ENCODE results near the gene RAB36. TPM values are rescaled to one million over a fixed set of nuclear protein-coding genes. Genes with fewer than 3 reads are reported as not detected.

RAB36 gene
- total RNA-seq, 3 donors from 2014 or later = 1.3 to 4.8 (median 2.9) TPM

DNA sequence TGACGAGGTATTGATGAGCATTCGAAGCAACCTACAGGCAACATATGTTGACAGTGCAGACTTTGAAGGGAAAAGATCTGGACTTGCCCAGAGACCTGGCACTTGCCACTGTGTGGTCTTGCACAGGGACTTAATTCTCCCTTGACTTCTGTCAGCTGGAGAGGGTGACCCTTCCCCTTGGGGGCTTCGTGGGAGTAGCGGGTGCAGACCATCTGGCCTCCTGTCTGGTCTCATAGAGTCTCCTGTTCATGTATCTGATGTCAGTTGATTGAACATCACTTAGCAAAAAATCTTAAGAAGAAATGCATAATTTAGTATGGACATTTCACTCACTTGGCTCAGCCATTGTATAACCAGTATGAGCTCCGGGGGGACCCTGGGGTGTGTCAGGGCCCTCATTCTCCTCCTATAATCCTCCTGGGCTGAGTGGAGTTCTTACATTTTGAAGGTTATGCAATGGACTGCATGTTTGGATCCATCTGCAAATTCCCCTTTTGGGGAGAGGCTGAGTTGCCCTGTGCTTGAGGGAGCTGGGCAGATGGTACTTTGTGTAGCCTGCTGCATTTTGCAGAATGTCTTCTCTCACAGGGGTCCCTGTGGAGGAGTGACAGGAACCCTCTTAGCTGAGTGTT is 48.0 kb downstream of the RAB36 start:
- no peak for TF ChIP-seq POLR2AphosphoS5 (IDR thresholded peaks at IDR 0.05)
- no peak for TF ChIP-seq POLR2A (IDR thresholded peaks at IDR 0.05)
- TF ChIP-seq, protein P1, sequence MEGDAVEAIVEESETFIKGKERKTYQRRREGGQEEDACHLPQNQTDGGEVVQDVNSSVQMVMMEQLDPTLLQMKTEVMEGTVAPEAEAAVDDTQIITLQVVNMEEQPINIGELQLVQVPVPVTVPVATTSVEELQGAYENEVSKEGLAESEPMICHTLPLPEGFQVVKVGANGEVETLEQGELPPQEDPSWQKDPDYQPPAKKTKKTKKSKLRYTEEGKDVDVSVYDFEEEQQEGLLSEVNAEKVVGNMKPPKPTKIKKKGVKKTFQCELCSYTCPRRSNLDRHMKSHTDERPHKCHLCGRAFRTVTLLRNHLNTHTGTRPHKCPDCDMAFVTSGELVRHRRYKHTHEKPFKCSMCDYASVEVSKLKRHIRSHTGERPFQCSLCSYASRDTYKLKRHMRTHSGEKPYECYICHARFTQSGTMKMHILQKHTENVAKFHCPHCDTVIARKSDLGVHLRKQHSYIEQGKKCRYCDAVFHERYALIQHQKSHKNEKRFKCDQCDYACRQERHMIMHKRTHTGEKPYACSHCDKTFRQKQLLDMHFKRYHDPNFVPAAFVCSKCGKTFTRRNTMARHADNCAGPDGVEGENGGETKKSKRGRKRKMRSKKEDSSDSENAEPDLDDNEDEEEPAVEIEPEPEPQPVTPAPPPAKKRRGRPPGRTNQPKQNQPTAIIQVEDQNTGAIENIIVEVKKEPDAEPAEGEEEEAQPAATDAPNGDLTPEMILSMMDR (IDR thresholded peaks at IDR 0.05) = no peak
- Histone ChIP-seq H3K36me3 (no peaks in the 10 kb centered on the region), H3K27ac (no peak overlapping the region), H3K9me3 (no peaks in the 10 kb centered on the region), H3K4me1 (no peaks in the 10 kb centered on the region), H3K4me3 (no peak overlapping the region), H3K27me3 (no peaks in the 10 kb centered on the region)
- intact Hi-C loops (cut with DNase I; ENCODE audit: low total_unique reads) = no loop called here
- DNase-seq (ENCODE audit: low spot score in 2 of 2) = no peak

DNA sequence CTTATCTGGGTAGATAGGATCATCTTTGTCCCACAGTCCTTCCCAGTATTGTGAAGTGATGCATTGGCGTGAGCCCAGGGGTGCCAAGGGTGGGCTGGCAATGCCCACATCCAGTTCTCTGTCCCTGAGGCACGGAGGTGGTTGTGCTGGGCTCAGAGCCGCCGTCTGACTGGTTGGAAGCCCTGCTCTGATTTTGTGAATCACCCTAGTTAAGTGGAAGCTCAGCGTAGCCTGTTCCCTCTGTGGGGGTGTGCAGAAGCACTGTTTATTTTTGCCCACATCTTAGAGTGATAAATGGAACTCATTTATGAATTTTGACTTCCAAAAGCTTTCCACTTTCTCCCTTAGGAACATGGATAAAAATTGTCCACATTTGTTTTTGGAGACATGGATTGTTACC is 48.6 kb downstream of the RAB36 start:
- Histone ChIP-seq H3K4me3 (no peak overlapping the region), H3K27me3 (no peaks in the 10 kb centered on the region), H3K4me1 (no peaks in the 10 kb centered on the region), H3K9me3 (no peaks in the 10 kb centered on the region), H3K36me3 (no peaks in the 10 kb centered on the region), H3K27ac (no peak overlapping the region)
- TF ChIP-seq, protein P1 (IDR thresholded peaks at IDR 0.05) = no peak
- TF ChIP-seq POLR2AphosphoS5 (IDR thresholded peaks at IDR 0.05) (no peak), POLR2A (IDR thresholded peaks at IDR 0.05) (no peak)
- intact Hi-C loops (cut with DNase I; ENCODE audit: low total_unique reads) = no loop called here
- DNase-seq (ENCODE audit: low spot score in 2 of 2) = no peak

DNA sequence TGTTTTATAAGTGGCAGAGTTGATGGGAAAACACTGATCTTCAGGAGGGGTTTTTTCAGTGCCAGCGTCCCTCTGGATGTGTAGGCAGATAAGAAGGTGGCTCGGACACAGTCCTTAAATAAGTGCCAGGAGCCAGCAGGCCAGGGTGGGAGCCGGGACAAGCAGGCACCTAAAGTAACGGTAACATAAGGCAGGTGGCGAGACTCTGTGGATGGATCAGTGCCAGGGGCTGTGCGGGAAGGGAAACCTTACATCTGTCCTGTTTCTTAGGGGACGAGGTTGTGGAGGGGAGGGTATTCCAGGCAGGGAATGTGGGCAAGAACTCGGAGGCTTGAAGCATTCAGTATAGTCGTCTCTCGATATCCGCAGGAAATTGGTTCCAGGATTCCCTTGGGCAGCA is 50.9 kb downstream of the RAB36 start:
- Histone ChIP-seq H3K4me1 (no peaks in the 10 kb centered on the region), H3K36me3 (no peaks in the 10 kb centered on the region), H3K27me3 (no peaks in the 10 kb centered on the region), H3K9me3 (no peaks in the 10 kb centered on the region), H3K4me3 (no peak overlapping the region), H3K27ac (no peak overlapping the region)
- intact Hi-C loops (cut with DNase I; ENCODE audit: low total_unique reads) = no loop called here
- no peak for TF ChIP-seq POLR2AphosphoS5 (IDR thresholded peaks at IDR 0.05)
- TF ChIP-seq, protein P1 (IDR thresholded peaks at IDR 0.05) = no peak
- TF ChIP-seq POLR2A (IDR thresholded peaks at IDR 0.05) = no peak
- DNase-seq (ENCODE audit: low spot score in 2 of 2) = no peak

DNA sequence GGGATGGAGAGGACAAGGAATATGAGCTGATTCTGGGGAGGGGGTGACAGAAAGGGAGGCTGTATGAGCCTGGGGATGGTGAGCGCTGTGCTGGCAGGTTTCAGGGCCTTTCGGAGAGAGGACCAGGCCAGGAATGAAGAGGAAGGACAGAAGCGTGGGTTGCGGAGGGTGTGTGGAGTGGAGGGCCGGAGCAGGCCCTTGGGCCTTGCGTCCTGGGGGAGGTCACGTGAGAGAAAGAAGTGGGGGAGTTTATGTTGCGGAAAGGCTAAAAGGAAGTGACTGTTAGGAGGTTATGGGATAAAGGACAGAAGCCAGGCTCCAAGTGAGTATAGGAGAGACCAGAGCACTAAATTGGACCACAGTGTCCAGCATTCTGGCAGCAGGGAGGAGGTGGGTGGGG is 52.6 kb downstream of the RAB36 start:
- no peak for DNase-seq (ENCODE audit: low spot score in 2 of 2)
- H3K4me1 ChIP-seq = no peaks in the 10 kb centered on the region
- no peak overlapping the region for H3K4me3 ChIP-seq
- H3K27ac ChIP-seq = peak overlapping the region in 1 of 2 donors; percentile 23
- no peaks in the 10 kb centered on the region for H3K27me3 ChIP-seq
- TF ChIP-seq POLR2A (IDR thresholded peaks at IDR 0.05) (no peak), POLR2AphosphoS5 (IDR thresholded peaks at IDR 0.05) (no peak)
- TF ChIP-seq, protein P1 (IDR thresholded peaks at IDR 0.05) = no peak
- no peaks in the 10 kb centered on the region for H3K9me3 ChIP-seq
- no peaks in the 10 kb centered on the region for H3K36me3 ChIP-seq
- intact Hi-C loops (cut with DNase I; ENCODE audit: low total_unique reads) = no loop called here

DNA sequence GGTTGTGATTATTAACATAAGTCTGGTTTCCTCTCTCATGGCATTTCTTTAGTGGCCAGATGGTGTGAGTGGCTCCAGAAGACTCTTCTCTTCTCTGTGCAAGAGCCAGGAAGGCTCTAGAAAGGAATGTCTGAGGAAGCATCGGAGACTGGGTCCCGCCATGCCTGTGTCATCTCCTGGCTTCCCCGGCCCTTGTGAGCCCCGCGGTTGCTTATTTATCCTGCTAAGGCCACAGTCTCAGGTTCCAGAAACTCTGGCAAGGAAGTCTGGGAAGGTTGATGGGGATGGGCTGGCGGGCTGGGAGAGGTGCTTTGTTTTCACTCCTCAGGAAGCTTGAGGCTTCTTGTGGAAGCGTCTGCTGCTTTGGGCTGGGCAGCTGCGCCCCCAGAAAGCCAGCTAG is 53.9 kb downstream of the RAB36 start:
- no peak for DNase-seq (ENCODE audit: low spot score in 2 of 2)
- intact Hi-C loops (cut with DNase I; ENCODE audit: low total_unique reads) = no loop called here
- H3K27me3 ChIP-seq = no peaks in the 10 kb centered on the region
- no peaks in the 10 kb centered on the region for H3K9me3 ChIP-seq
- no peak overlapping the region for H3K4me3 ChIP-seq
- TF ChIP-seq, protein P1 (IDR thresholded peaks at IDR 0.05) = no peak
- TF ChIP-seq POLR2AphosphoS5 (IDR thresholded peaks at IDR 0.05) (no peak), POLR2A (IDR thresholded peaks at IDR 0.05) (no peak)
- no peak overlapping the region for H3K27ac ChIP-seq
- no peaks in the 10 kb centered on the region for H3K36me3 ChIP-seq
- H3K4me1 ChIP-seq = peaks cover 0 to 6% of the 10 kb centered on the region in 2 donors
